ENCODE measurements around the gene NR3C1.

Gene NR3C1

GRCh38 chr5:143427122-143427735, 23.7 kb upstream of the NR3C1 start:
- no peaks in the 10 kb centered on the region for H3K27me3 ChIP-seq (replicated peaks; ENCODE audit: insufficient read depth, low read length)
- no peaks in the 10 kb centered on the region for H3K36me3 ChIP-seq (replicated peaks; ENCODE audit: insufficient read depth, low read length)
- H3K4me3 ChIP-seq (ENCODE audit: low read length) = no peak overlapping the region
- DNase-seq = no peak
- no peaks in the 10 kb centered on the region for H4K20me1 ChIP-seq (ENCODE audit: insufficient read depth, low read length)
- H3K27ac ChIP-seq (ENCODE audit: low read length) = no peak overlapping the region
- no peaks in the 10 kb centered on the region for H3K79me2 ChIP-seq (ENCODE audit: low read length)
- H3K9me2 ChIP-seq (replicated peaks; ENCODE audit: insufficient read depth, low read length) = no peaks in the 10 kb centered on the region
- TF ChIP-seq EZH2phosphoT487 (IDR thresholded peaks at IDR 0.05; ENCODE audit: low read length) (no peak), EZH2 (optimal IDR thresholded peaks at IDR 0.05; ENCODE audit: low read depth, low read length) (no peak), CTCF (IDR thresholded peaks at IDR 0.05; ENCODE audit: low read length) (no peak)
- no peak overlapping the region for H2AFZ ChIP-seq (ENCODE audit: low read length)
- H3K9ac ChIP-seq (ENCODE audit: low read length) = no peak overlapping the region
- no peaks in the 10 kb centered on the region for H3F3A ChIP-seq (ENCODE audit: insufficient read depth, low read length)
- no peaks in the 10 kb centered on the region for H3K9me3 ChIP-seq (replicated peaks; ENCODE audit: insufficient read depth, low read length)
- no peak overlapping the region for H3K4me2 ChIP-seq (ENCODE audit: low read depth, low read length)
- H3K4me1 ChIP-seq (ENCODE audit: low read length) = no peaks in the 10 kb centered on the region

DNA sequence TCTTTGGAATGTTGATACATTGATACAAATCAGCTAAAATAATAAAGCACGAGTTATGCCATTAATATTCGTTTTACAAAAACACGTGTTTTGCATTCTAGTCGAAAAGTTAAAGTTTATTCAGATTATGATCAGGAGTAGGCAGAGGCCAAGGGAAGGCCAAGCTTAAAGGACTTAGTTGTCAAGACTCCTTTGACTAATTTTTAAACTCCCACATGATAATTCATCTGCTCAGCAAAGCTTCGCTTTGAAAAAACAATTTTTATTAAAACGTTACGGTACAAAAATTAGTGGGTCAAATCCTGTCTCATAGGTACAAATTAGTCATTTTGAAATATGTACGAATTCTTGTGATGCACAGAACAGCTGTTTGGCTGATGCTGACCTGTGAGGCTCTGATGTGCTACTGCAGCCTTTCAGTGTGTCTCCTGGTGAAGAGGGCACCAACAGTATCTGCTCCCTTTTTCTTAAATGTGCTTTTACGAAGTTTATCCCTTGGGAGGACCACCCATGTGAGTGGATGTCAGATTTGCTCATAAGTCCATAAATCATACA, 23.0 kb upstream of the NR3C1 start:
- no peak overlapping the region for H2AFZ ChIP-seq (ENCODE audit: low read length)
- no peaks in the 10 kb centered on the region for H3K36me3 ChIP-seq (replicated peaks; ENCODE audit: insufficient read depth, low read length)
- H3K27ac ChIP-seq (ENCODE audit: low read length) = no peak overlapping the region
- no peaks in the 10 kb centered on the region for H3F3A ChIP-seq (ENCODE audit: insufficient read depth, low read length)
- no peak overlapping the region for H3K9ac ChIP-seq (ENCODE audit: low read length)
- DNase-seq = no peak
- H3K4me1 ChIP-seq (ENCODE audit: low read length) = no peaks in the 10 kb centered on the region
- H3K4me2 ChIP-seq (ENCODE audit: low read depth, low read length) = no peak overlapping the region
- no peak for TF ChIP-seq CTCF (IDR thresholded peaks at IDR 0.05; ENCODE audit: low read length)
- no peak for TF ChIP-seq EZH2phosphoT487 (IDR thresholded peaks at IDR 0.05; ENCODE audit: low read length)
- TF ChIP-seq EZH2 (optimal IDR thresholded peaks at IDR 0.05; ENCODE audit: low read depth, low read length) = no peak
- H3K9me2 ChIP-seq (replicated peaks; ENCODE audit: insufficient read depth, low read length) = no peaks in the 10 kb centered on the region
- no peaks in the 10 kb centered on the region for H3K27me3 ChIP-seq (replicated peaks; ENCODE audit: insufficient read depth, low read length)
- H4K20me1 ChIP-seq (ENCODE audit: insufficient read depth, low read length) = no peaks in the 10 kb centered on the region
- H3K9me3 ChIP-seq (replicated peaks; ENCODE audit: insufficient read depth, low read length) = no peaks in the 10 kb centered on the region
- no peak overlapping the region for H3K4me3 ChIP-seq (ENCODE audit: low read length)
- H3K79me2 ChIP-seq (ENCODE audit: low read length) = no peaks in the 10 kb centered on the region

DNA sequence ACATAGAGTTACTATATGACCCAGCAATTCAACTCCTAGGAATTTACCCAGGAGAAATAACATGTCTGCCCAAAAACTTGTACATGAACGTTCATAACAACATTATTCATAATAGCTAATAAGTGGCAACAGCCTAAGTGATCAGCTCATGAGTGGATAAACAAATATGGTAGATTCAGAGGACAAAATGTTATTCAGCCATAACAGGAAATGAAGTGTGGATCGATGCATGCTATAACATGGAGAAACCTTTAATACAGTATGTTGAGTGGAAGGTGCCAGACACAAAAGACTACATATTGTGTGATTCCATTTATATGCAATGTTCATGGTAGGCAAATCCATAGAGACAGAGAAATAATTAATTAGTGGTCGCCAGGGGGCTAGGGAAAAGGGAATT, 22.3 kb upstream of the NR3C1 start:
- Histone ChIP-seq H3K27ac (ENCODE audit: low read length) (no peak overlapping the region), H3K9ac (ENCODE audit: low read length) (no peak overlapping the region), H3K9me2 (replicated peaks; ENCODE audit: insufficient read depth, low read length) (no peaks in the 10 kb centered on the region), H3K4me1 (ENCODE audit: low read length) (no peaks in the 10 kb centered on the region), H3K27me3 (replicated peaks; ENCODE audit: insufficient read depth, low read length) (no peaks in the 10 kb centered on the region), H2AFZ (ENCODE audit: low read length) (no peak overlapping the region), H3K36me3 (replicated peaks; ENCODE audit: insufficient read depth, low read length) (no peaks in the 10 kb centered on the region), H3F3A (ENCODE audit: insufficient read depth, low read length) (no peaks in the 10 kb centered on the region), H3K9me3 (replicated peaks; ENCODE audit: insufficient read depth, low read length) (no peaks in the 10 kb centered on the region), H3K4me3 (ENCODE audit: low read length) (no peak overlapping the region), H3K79me2 (ENCODE audit: low read length) (no peaks in the 10 kb centered on the region), H4K20me1 (ENCODE audit: insufficient read depth, low read length) (no peaks in the 10 kb centered on the region), H3K4me2 (ENCODE audit: low read depth, low read length) (no peak overlapping the region)
- DNase-seq = no peak
- TF ChIP-seq CTCF (IDR thresholded peaks at IDR 0.05; ENCODE audit: low read length) = no peak
- no peak for TF ChIP-seq EZH2phosphoT487 (IDR thresholded peaks at IDR 0.05; ENCODE audit: low read length)
- TF ChIP-seq EZH2 (optimal IDR thresholded peaks at IDR 0.05; ENCODE audit: low read depth, low read length) = no peak
